Measurements from ENCODE around the gene NFIA. TPM values are rescaled to one million over a fixed set of nuclear protein-coding genes. Genes with fewer than 3 reads are reported as not detected.

NFIA gene
- total and polyA plus RNA-seq, 2 of the 13 experiments (the other 11 are each of a cell fraction or from before 2014, with no cell fraction given), result 14.7 to 28.5 TPM

DNA sequence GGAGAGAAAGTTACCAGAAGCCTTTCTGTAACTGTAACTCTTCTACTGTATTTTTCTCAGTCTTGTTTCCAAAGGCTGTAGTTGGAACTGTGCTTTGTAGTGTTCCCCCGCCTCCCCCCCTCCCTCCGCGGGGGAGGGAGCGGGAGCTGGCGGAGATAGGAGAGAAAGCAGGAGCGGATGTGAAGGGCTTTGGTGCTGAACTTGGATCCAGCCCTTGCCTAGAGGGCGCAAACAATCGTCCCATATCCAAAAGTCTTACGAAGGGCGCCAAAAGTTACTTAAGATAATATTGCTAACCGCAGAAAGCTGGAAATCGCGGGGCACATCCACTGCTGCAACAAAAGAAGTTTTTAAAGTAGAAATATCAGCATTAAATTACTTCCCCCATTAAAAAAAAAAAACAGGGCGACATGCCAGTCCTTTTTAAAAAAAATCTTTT lies 2.4 kb upstream of the NFIA start (continued):
- TF ChIP-seq SIN3B (IDR thresholded peaks at IDR 0.05; ENCODE audit: low read length) (no peak), ZNF75D (CRISPR knock-in tag; IDR thresholded peaks at IDR 0.05; ENCODE audit: borderline replicate concordance) (no peak), GABPA (IDR thresholded peaks at IDR 0.05; ENCODE audit: low read depth, low read length) (no peak), GABPA (CRISPR knock-in tag; IDR thresholded peaks at IDR 0.05; ENCODE audit: low read depth) (peak; percentile 51), ZKSCAN1 (IDR thresholded peaks at IDR 0.05; ENCODE audit: low read length) (no peak), ZNF776 (CRISPR knock-in tag; IDR thresholded peaks at IDR 0.05) (no peak), KMT2B (CRISPR knock-in tag; IDR thresholded peaks at IDR 0.05) (peak; percentile 65), NCOR1 (IDR thresholded peaks at IDR 0.05; ENCODE audit: borderline replicate concordance, low read length) (no peak), ZNF660 (CRISPR knock-in tag; IDR thresholded peaks at IDR 0.05; ENCODE audit: borderline replicate concordance, low read depth) (no peak), ZNF761 (CRISPR knock-in tag; conservative IDR thresholded peaks at IDR 0.05) (no peak), ZNF629 (CRISPR knock-in tag; conservative IDR thresholded peaks at IDR 0.05) (0 out of 2 replicates have a peak, but pooled peaks have one; percentile 8), NRL (CRISPR knock-in tag; IDR thresholded peaks at IDR 0.05; ENCODE audit: borderline replicate concordance) (no peak), GFI1 (CRISPR knock-in tag; IDR thresholded peaks at IDR 0.05; ENCODE audit: borderline replicate concordance) (no peak), ZNF816 (CRISPR knock-in tag; IDR thresholded peaks at IDR 0.05; ENCODE audit: borderline replicate concordance) (no peak), TEAD2 (CRISPR knock-in tag; IDR thresholded peaks at IDR 0.05) (no peak), NR2F6 (IDR thresholded peaks at IDR 0.05) (no peak), NR2F6 (CRISPR knock-in tag; IDR thresholded peaks at IDR 0.05) (0 out of 2 replicates have a peak, but pooled peaks have one; percentile 20), ZNF737 (CRISPR knock-in tag; IDR thresholded peaks at IDR 0.05; ENCODE audit: borderline replicate concordance) (no peak), ONECUT2 (CRISPR knock-in tag; IDR thresholded peaks at IDR 0.05) (no peak), ZNF253 (CRISPR knock-in tag; IDR thresholded peaks at IDR 0.05; ENCODE audit: borderline replicate concordance) (no peak), FOXA3 (CRISPR knock-in tag; IDR thresholded peaks at IDR 0.05) (peak; percentile 22; the same call in 1 of the 2 replicates), MXI1 (IDR thresholded peaks at IDR 0.05; ENCODE audit: borderline replicate concordance, low read depth, low read length) (no peak; the same call in 2 of the 3 replicates), ZNF468 (CRISPR knock-in tag; IDR thresholded peaks at IDR 0.05) (no peak), ZC3H13 (CRISPR knock-in tag; IDR thresholded peaks at IDR 0.05) (no peak), HNRNPK (IDR thresholded peaks at IDR 0.05; ENCODE audit: low read depth, low read length, poor library complexity, severe bottlenecking) (no peak), NONO (IDR thresholded peaks at IDR 0.05) (no peak), NONO (CRISPR knock-in tag; conservative IDR thresholded peaks at IDR 0.05) (no peak), HES4 (CRISPR knock-in tag; IDR thresholded peaks at IDR 0.05; ENCODE audit: borderline replicate concordance) (no peak)
- TF ChIP-seq, protein P1, sequence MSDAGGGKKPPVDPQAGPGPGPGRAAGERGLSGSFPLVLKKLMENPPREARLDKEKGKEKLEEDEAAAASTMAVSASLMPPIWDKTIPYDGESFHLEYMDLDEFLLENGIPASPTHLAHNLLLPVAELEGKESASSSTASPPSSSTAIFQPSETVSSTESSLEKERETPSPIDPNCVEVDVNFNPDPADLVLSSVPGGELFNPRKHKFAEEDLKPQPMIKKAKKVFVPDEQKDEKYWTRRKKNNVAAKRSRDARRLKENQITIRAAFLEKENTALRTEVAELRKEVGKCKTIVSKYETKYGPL (CRISPR knock-in tag; IDR thresholded peaks at IDR 0.05), result no peak
- TF ChIP-seq, protein P2, sequence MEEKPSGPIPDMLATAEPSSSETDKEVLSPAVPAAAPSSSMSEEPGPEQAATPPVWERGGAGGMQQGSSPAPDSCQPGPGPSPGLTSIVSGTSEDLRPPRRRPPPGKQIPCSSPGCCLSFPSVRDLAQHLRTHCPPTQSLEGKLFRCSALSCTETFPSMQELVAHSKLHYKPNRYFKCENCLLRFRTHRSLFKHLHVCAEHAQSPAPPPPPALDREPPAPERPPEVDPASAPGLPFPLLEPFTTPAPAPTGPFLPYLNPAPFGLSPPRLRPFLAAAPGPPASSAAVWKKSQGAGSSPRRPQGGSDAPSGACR (CRISPR knock-in tag; IDR thresholded peaks at IDR 0.05), result 0 out of 2 replicates have a peak, but pooled peaks have one; percentile 33
- TF ChIP-seq, protein P3, sequence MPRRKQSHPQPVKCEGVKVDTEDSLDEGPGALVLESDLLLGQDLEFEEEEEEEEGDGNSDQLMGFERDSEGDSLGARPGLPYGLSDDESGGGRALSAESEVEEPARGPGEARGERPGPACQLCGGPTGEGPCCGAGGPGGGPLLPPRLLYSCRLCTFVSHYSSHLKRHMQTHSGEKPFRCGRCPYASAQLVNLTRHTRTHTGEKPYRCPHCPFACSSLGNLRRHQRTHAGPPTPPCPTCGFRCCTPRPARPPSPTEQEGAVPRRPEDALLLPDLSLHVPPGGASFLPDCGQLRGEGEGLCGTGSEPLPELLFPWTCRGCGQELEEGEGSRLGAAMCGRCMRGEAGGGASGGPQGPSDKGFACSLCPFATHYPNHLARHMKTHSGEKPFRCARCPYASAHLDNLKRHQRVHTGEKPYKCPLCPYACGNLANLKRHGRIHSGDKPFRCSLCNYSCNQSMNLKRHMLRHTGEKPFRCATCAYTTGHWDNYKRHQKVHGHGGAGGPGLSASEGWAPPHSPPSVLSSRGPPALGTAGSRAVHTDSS (CRISPR knock-in tag; conservative IDR thresholded peaks at IDR 0.05), result no peak
- TF ChIP-seq, protein P4, sequence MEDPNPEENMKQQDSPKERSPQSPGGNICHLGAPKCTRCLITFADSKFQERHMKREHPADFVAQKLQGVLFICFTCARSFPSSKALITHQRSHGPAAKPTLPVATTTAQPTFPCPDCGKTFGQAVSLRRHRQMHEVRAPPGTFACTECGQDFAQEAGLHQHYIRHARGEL (CRISPR knock-in tag; IDR thresholded peaks at IDR 0.05), result no peak
